Measurements from ENCODE around the gene KCNQ1OT1.

Gene KCNQ1OT1

DNA sequence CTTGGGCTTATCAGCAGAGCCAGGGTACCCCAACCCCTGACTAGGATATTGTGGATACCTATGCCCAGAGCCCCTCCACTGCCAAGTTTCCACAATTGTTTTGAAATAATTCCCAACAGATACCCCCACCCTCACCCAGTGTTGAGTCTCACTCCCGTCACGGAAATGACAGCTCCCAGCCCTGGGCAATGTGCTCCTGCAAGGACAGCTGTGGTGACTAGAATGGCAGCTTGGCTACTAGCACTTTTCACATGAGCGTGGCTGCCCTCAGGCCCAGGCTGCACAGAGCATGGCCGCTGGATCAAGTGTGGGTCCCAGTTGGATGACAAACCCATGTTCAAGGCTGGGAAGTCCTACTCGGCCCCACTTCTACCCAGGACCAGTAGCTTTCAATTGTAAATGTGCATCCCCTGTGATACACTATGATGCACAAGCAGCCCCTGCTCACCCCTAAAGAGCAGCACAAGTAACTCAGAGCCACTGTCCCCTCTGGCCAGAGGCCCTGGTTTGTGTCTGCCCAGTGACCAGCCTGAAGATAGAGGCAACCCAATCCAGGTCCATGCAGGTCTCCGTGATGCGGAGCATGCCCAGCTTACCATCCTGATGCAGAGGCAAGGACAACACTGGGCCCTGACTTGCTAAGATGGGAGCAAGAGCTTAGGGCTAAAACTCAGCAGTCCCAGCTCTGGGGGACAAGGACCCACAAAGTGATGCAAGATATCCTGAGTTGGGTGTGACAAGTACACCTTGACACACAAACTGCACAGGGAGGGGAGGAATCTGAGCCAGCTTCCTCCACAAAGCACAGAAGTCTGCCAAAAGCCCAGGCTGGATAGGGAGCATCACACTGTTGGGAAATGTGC lies 13.2 kb downstream of the KCNQ1OT1 start:
- no peak for DNase-seq

- no peak for DNase-seq
Measured at GRCh38 chr11:2685566-2686359, 14.0 kb downstream of the KCNQ1OT1 start.

- no peak for DNase-seq
Measured at GRCh38 chr11:2685051-2685450, 14.7 kb downstream of the KCNQ1OT1 start.

GRCh38 chr11:2684581-2684980 lies 15.2 kb downstream of the KCNQ1OT1 start:
- no peak for DNase-seq

- DNase-seq: no peak
Measured at GRCh38 chr11:2683806-2684205, 16.0 kb downstream of the KCNQ1OT1 start.

DNA sequence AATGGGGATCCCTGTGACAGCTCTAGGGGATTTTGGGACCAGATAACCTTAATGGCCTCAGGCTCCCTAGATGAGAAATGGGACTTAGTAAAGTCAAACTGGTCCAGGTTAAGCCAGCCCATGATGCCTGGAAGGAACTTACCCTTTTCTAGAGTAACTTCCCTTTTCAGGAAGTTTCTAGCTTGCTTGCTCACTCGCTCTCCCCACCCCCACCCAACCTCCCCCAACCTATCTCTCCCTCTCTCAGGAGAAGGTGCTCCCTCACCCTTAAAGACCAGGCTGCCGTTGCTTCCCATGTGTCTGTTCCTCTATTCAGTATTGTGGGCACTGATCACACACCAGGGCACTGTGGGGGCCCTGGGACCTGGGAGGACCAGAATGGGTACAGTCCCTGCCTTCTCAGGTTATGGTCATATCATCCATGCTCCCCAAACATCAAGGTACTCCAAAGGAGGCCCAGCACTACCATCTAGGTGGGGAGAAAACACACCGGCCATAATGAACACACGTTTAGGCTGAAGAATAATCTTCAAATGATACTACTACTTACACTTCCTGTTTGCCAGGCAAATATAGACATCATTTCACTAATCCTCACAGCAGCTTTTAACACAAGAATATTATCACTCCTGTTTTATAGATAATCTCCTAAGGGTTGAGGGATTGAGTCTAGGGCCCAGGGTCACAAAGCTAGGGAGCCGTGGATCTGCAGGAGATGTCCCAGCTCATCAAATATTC lies 18.2 kb downstream of the KCNQ1OT1 start:
- DNase-seq: no peak

- DNase-seq: no peak
Measured at GRCh38 chr11:2679011-2679676, 20.6 kb downstream of the KCNQ1OT1 start.

GRCh38 chr11:2678396-2678795 lies 21.4 kb downstream of the KCNQ1OT1 start:
- DNase-seq: no peak

DNA sequence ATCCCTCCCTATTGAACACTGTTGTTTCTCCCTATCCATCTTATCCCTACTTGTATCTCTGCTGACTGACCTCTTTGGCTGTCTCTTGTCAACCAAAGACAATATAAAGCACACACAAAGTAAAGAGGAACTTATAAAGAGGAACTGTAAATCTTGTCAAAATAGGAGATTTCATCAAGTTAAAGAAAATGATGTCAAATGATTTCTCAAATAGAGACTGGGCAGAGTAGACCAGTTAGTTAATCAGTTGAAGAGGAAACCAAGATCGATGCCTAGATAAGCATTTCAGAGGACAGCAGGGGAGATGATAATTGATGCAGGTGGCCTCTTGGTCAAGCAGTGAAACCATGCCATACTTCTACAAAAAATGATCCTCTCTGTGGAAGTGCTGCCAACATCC lies 22.7 kb downstream of the KCNQ1OT1 start:
- no peak for DNase-seq

- no peak for DNase-seq
Measured at GRCh38 chr11:2675540-2675939, 24.3 kb downstream of the KCNQ1OT1 start.

GRCh38 chr11:2674658-2675131 lies 25.1 kb downstream of the KCNQ1OT1 start:
- DNase-seq: no peak

DNA sequence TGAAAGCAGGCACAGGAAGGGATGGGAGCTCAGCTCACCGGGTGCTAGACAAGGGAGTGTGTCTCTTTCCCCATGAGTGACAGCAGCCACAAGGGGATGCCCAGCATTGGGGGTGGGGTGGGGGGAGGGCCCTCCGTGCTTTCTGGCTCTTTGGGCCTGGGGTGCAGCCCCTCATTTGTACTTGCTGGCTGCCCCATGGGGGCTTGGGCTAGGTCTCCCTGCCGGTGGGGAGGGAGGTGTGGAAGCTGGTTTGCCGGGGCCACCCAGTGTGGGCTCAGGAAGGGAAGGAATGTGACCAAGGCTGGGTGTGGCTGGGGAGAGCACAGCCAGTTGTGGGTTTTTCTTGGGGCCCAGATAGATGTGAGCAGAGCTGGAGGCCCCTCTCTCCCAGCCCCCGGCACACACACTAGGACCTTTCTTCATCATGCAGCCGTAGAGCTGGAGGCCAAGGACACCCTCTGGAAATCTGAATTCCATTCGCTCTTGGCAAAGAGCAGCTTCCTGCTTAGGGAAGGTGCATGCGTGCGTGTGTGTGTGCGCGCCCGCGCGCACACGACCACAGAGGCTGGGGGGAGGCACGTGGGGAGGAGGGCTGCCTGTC lies 25.8 kb downstream of the KCNQ1OT1 start:
- no peak for DNase-seq

- no peak for DNase-seq
Measured at GRCh38 chr11:2673250-2673610, 26.6 kb downstream of the KCNQ1OT1 start.

- DNase-seq: no peak
Measured at GRCh38 chr11:2672553-2673249, 27.1 kb downstream of the KCNQ1OT1 start.

DNA sequence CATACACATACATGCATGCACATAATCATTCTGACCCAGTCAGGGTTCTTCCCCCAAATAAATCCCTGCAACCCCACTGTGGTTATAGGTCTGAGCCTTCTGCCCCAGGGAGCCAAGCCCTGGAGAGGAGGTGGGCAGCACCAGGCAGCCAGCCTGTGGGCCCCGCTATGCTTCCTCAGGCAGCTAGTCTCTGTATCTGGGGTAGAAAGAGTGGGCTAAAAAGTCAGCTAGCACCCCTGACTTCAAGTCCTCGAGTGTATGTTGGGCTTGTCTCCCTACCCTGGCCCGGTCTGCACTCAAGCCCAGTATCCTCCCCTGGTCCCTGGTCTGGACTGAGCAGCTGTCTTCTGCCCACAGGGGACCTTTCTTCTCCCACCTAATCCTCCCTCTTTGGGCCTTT lies 28.0 kb downstream of the KCNQ1OT1 start:
- no peak for DNase-seq

DNA sequence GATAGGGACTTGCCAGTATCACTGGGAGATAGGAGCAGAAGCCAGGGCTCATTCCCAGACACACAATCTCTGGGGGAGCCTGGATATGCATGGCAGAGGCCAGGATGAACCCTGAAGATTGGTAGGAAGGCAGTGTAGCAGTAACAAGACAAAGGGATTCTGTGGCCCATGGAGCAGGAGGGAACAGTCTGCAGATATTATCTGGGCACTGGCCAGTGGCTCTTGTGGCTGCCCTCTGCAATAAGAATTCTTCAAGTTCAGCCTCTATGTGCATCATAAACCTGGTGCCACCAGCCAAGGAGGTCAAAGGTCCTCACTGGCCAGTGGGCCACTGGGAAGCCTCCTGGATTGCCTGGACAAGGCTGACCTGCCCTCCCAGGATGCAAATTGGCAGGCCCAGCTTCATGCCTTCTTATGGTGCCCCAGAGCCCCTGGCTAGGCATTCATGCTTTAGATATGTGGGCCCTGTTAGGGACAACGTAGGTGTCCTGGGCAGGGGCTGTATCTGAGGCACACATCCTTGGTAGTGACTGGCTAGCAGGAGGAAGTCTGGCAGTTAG lies 29.2 kb downstream of the KCNQ1OT1 start:
- DNase-seq: no peak

GRCh38 chr11:2669634-2670469 lies 29.9 kb downstream of the KCNQ1OT1 start:
- DNase-seq: peak; percentile 15 to 62

GRCh38 chr11:2668876-2669275 lies 30.9 kb downstream of the KCNQ1OT1 start:
- no peak for DNase-seq

DNA sequence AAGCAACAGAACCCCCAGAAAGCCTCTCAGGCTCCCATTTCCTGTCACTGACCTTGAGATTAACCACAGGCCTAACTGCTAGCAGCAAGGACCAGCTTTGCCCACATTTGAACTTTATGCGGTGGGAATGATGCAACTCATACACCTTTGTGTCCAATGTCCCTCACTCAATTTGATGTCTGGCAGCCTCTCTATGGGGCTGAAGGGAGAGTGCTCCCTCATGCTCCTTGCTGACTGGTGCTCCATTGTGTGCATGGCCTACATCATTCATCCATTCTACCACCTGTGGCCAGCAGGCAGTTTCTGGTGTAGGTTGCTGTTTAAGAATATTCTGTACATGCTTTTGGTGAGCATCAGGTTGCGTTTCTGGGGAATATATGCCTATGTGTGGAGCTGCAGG lies 31.9 kb downstream of the KCNQ1OT1 start:
- DNase-seq: no peak

GRCh38 chr11:2666828-2667570 lies 32.8 kb downstream of the KCNQ1OT1 start:
- no peak for DNase-seq

All from NCI-H524 (cell line).